ENCODE results near the gene RCOR1.

DNA sequence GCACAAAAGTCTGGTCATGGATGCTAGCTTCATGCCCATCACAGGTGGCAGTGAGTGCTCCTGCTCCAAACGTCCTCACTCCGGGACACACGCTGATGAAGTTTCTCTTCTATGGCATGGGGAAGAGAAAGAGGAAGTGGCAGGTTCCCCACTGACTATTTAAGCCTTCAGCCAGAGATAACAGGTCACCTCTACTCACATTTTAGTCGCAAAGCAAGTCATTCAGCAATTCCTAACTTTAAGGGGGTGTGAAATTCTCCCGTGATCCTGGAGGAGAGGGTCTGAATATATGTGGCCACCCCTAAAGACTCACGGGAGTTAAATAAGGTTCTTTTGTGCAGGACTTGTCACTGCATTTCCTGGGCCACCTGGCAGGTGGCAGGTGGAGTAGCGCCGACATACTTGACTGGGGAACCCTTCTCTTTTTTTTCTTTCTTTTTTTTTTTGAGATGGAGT is 18.8 kb upstream of the RCOR1 start:
- TF ChIP-seq POLR2AphosphoS5 (IDR thresholded peaks at IDR 0.05; ENCODE audit: low read depth, low read length), result no peak
- TF ChIP-seq, protein P1, sequence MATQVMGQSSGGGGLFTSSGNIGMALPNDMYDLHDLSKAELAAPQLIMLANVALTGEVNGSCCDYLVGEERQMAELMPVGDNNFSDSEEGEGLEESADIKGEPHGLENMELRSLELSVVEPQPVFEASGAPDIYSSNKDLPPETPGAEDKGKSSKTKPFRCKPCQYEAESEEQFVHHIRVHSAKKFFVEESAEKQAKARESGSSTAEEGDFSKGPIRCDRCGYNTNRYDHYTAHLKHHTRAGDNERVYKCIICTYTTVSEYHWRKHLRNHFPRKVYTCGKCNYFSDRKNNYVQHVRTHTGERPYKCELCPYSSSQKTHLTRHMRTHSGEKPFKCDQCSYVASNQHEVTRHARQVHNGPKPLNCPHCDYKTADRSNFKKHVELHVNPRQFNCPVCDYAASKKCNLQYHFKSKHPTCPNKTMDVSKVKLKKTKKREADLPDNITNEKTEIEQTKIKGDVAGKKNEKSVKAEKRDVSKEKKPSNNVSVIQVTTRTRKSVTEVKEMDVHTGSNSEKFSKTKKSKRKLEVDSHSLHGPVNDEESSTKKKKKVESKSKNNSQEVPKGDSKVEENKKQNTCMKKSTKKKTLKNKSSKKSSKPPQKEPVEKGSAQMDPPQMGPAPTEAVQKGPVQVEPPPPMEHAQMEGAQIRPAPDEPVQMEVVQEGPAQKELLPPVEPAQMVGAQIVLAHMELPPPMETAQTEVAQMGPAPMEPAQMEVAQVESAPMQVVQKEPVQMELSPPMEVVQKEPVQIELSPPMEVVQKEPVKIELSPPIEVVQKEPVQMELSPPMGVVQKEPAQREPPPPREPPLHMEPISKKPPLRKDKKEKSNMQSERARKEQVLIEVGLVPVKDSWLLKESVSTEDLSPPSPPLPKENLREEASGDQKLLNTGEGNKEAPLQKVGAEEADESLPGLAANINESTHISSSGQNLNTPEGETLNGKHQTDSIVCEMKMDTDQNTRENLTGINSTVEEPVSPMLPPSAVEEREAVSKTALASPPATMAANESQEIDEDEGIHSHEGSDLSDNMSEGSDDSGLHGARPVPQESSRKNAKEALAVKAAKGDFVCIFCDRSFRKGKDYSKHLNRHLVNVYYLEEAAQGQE (IDR thresholded peaks at IDR 0.05; ENCODE audit: insufficient read depth in 1 of 2, low read depth in 2 of 2, low read length in 2 of 2), result no peak
- no peak for TF ChIP-seq FOXP2 (optimal IDR thresholded peaks at IDR 0.05; ENCODE audit: borderline replicate concordance, extremely low read depth, extremely low read length, insufficient read depth)
- TF ChIP-seq SIN3A (IDR thresholded peaks at IDR 0.05; ENCODE audit: borderline replicate concordance, insufficient read depth, low read length), result no peak
- no peak for TF ChIP-seq TAF1 (IDR thresholded peaks at IDR 0.05; ENCODE audit: borderline replicate concordance, insufficient read depth, low read length)
